ENCODE results near the gene UNC5A.

UNC5A gene

DNA sequence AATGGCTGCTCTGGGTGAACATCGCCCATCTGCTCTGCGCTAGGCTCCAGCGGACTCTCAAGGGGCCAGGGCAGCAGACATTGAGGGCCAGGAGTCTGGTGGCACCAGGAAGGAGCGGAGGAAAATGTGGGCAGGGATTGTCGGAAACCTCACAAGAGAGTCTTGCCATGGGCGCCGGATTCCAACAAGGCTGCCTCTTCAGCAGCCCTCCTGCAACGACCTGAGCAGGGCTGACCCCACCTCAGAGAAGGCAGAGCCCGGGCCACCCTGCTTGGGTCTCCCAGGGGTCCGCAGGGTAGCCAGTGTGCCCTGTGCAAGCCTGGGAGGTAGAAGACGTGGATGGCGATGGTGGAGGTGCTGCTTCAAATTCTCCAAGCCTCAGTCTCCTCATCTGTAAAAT is 11.4 kb upstream of the UNC5A start:
- Histone ChIP-seq H3K9ac (ENCODE audit: low read depth, low read length, poor library complexity) (no peak overlapping the region), H3K36me3 (replicated peaks in 1 of 2; ENCODE audit: control insufficient read depth in 2 of 2, insufficient read depth in 2 of 2, low read length in 2 of 2) (peaks cover 0 to 2% of the 10 kb centered on the region in 2 donors), H3K23ac (ENCODE audit: low read depth, low read length, poor library complexity) (no peak overlapping the region), H3K4me1 (ENCODE audit: control insufficient read depth in 2 of 2, insufficient read depth in 1 of 2, low read depth in 1 of 2, low read length in 2 of 2) (peaks cover 0 to 6% of the 10 kb centered on the region in 2 donors), H4K91ac (ENCODE audit: low read depth, low read length, poor library complexity) (no peak overlapping the region), H3K9me3 (replicated peaks in 1 of 2; ENCODE audit: control insufficient read depth in 2 of 2, insufficient read depth in 1 of 2, low read depth in 1 of 2, low read length in 2 of 2) (peaks cover 0 to 8% of the 10 kb centered on the region in 2 donors), H2BK120ac (ENCODE audit: low read depth, low read length) (peak overlapping the region; percentile 22), H3K14ac (ENCODE audit: low read length) (no peak overlapping the region), H2BK15ac (ENCODE audit: low read length) (no peak overlapping the region), H3K27ac (replicated peaks; ENCODE audit: low read length) (no peak overlapping the region), H3K4ac (ENCODE audit: low read length) (no peak overlapping the region), H3K27me3 (ENCODE audit: control insufficient read depth in 3 of 3, insufficient read depth in 3 of 3, low read depth in 1 of 3, low read length in 3 of 3) (peaks cover 0 to 53% (median 5%) of the 10 kb centered on the region in 3 experiments), H4K8ac (ENCODE audit: low read depth, low read length) (no peak overlapping the region), H3K4me3 (ENCODE audit: low read length in 2 of 2) (no peak overlapping the region), H3K4me2 (ENCODE audit: insufficient read depth, low read length, poor library complexity, severe bottlenecking) (no peak overlapping the region), H2AFZ (ENCODE audit: low read length) (no peak overlapping the region), H3K79me1 (ENCODE audit: low read depth, low read length) (no peaks in the 10 kb centered on the region), H2BK5ac (ENCODE audit: low read length) (no peak overlapping the region), H2BK12ac (ENCODE audit: low read length) (no peak overlapping the region), H3K18ac (ENCODE audit: low read length) (no peak overlapping the region), H2AK5ac (ENCODE audit: low read depth, low read length) (no peak overlapping the region)
- no peak for DNase-seq (ENCODE audit: low spot score)
- no CpG with 5 or more reads among the region's 12 CpGs for WGBS, 2 donors (ENCODE audit: extremely low coverage in 2 of 2, insufficient read length in 2 of 2, insufficient replicate concordance in 1 of 2)

DNA sequence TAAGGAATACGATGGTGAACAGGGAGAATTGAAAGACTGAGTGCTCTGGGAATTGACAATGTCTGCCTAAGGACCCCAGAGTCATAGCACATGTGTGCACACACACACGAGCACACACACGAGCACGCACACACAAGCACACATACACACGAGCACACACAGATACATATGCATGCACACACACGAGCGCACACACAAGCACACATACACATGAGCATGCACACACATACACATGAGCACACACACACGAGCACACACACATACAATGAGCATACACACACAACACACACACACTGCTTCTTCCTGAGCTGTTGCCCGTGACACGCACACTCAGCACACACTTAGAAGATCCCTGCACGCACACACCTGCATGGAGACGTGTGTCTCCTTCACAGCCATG is 10.9 kb upstream of the UNC5A start:
- no CpG with 5 or more reads among the region's 12 CpGs for WGBS, 2 donors (ENCODE audit: extremely low coverage in 2 of 2, insufficient read length in 2 of 2, insufficient replicate concordance in 1 of 2)
- Histone ChIP-seq H3K4me2 (ENCODE audit: insufficient read depth, low read length, poor library complexity, severe bottlenecking) (no peak overlapping the region), H2AFZ (ENCODE audit: low read length) (no peak overlapping the region), H3K27me3 (ENCODE audit: control insufficient read depth in 3 of 3, insufficient read depth in 3 of 3, low read depth in 1 of 3, low read length in 3 of 3) (peaks cover 0 to 52% (median 5%) of the 10 kb centered on the region in 3 experiments), H3K4ac (ENCODE audit: low read length) (no peak overlapping the region), H2BK12ac (ENCODE audit: low read length) (no peak overlapping the region), H3K14ac (ENCODE audit: low read length) (no peak overlapping the region), H4K91ac (ENCODE audit: low read depth, low read length, poor library complexity) (no peak overlapping the region), H2BK15ac (ENCODE audit: low read length) (no peak overlapping the region), H3K9ac (ENCODE audit: low read depth, low read length, poor library complexity) (peak overlapping the region; percentile 50), H3K4me1 (ENCODE audit: control insufficient read depth in 2 of 2, insufficient read depth in 1 of 2, low read depth in 1 of 2, low read length in 2 of 2) (peaks cover 0 to 5% of the 10 kb centered on the region in 2 donors), H2BK120ac (ENCODE audit: low read depth, low read length) (no peak overlapping the region), H3K9me3 (replicated peaks in 1 of 2; ENCODE audit: control insufficient read depth in 2 of 2, insufficient read depth in 1 of 2, low read depth in 1 of 2, low read length in 2 of 2) (peaks cover 0 to 8% of the 10 kb centered on the region in 2 donors), H3K4me3 (ENCODE audit: low read length in 2 of 2) (no peak overlapping the region), H3K79me1 (ENCODE audit: low read depth, low read length) (no peaks in the 10 kb centered on the region), H2AK5ac (ENCODE audit: low read depth, low read length) (no peak overlapping the region), H3K23ac (ENCODE audit: low read depth, low read length, poor library complexity) (no peak overlapping the region), H3K36me3 (replicated peaks in 1 of 2; ENCODE audit: control insufficient read depth in 2 of 2, insufficient read depth in 2 of 2, low read length in 2 of 2) (peaks cover 0 to 2% of the 10 kb centered on the region in 2 donors), H4K8ac (ENCODE audit: low read depth, low read length) (no peak overlapping the region), H3K27ac (replicated peaks; ENCODE audit: low read length) (no peak overlapping the region), H3K18ac (ENCODE audit: low read length) (no peak overlapping the region), H2BK5ac (ENCODE audit: low read length) (no peak overlapping the region)
- no peak for DNase-seq (ENCODE audit: low spot score)

DNA sequence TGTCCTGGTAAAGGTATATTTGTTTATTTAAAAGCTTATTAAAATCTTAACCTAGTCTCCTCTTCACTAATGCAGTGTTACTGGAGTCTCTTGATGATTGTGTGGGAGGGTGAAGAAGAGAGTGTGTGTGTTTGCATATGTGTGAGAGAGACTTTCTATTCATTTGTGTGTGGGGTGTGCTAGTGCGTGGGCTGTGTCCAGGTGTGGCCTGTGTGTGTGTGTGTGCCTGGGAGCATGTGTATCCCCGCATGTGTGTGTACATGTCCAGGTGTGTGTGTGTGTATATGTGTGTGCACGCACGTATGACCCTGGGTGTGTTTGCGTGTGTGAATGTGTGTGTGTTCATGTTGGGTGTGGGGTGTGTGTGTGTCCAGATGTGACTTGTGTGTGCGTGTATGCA is 10.3 kb upstream of the UNC5A start:
- peaks cover 0 to 5% of the 10 kb centered on the region in 2 donors for H3K4me1 ChIP-seq (ENCODE audit: control insufficient read depth in 2 of 2, insufficient read depth in 1 of 2, low read depth in 1 of 2, low read length in 2 of 2)
- H3K4me2 ChIP-seq (ENCODE audit: insufficient read depth, low read length, poor library complexity, severe bottlenecking): no peak overlapping the region
- no peak overlapping the region for H3K9ac ChIP-seq (ENCODE audit: low read depth, low read length, poor library complexity)
- no peak overlapping the region for H3K27ac ChIP-seq (replicated peaks; ENCODE audit: low read length)
- H3K18ac ChIP-seq (ENCODE audit: low read length): no peak overlapping the region
- no peak overlapping the region for H2BK15ac ChIP-seq (ENCODE audit: low read length)
- H3K4me3 ChIP-seq (ENCODE audit: low read length in 2 of 2): peak overlapping the region in 1 of 2 donors; percentile 37
- no peak overlapping the region for H2BK12ac ChIP-seq (ENCODE audit: low read length)
- H2AK5ac ChIP-seq (ENCODE audit: low read depth, low read length): no peak overlapping the region
- no peak overlapping the region for H2BK5ac ChIP-seq (ENCODE audit: low read length)
- no peak overlapping the region for H4K91ac ChIP-seq (ENCODE audit: low read depth, low read length, poor library complexity)
- no peak overlapping the region for H2AFZ ChIP-seq (ENCODE audit: low read length)
- H3K9me3 ChIP-seq (replicated peaks in 1 of 2; ENCODE audit: control insufficient read depth in 2 of 2, insufficient read depth in 1 of 2, low read depth in 1 of 2, low read length in 2 of 2): peaks cover 0 to 8% of the 10 kb centered on the region in 2 donors
- no CpG with 5 or more reads among the region's 6 CpGs for WGBS, 2 donors (ENCODE audit: extremely low coverage in 2 of 2, insufficient read length in 2 of 2, insufficient replicate concordance in 1 of 2)
- no peak for DNase-seq (ENCODE audit: low spot score)
- peaks cover 0 to 47% (median 5%) of the 10 kb centered on the region in 3 experiments for H3K27me3 ChIP-seq (ENCODE audit: control insufficient read depth in 3 of 3, insufficient read depth in 3 of 3, low read depth in 1 of 3, low read length in 3 of 3)
- H3K36me3 ChIP-seq (replicated peaks in 1 of 2; ENCODE audit: control insufficient read depth in 2 of 2, insufficient read depth in 2 of 2, low read length in 2 of 2): peaks cover 0 to 2% of the 10 kb centered on the region in 2 donors
- H3K79me1 ChIP-seq (ENCODE audit: low read depth, low read length): no peaks in the 10 kb centered on the region
- no peak overlapping the region for H4K8ac ChIP-seq (ENCODE audit: low read depth, low read length)
- H3K14ac ChIP-seq (ENCODE audit: low read length): no peak overlapping the region
- H3K4ac ChIP-seq (ENCODE audit: low read length): no peak overlapping the region
- H2BK120ac ChIP-seq (ENCODE audit: low read depth, low read length): no peak overlapping the region
- H3K23ac ChIP-seq (ENCODE audit: low read depth, low read length, poor library complexity): no peak overlapping the region

- no peak overlapping the region for H3K4me3 ChIP-seq (ENCODE audit: low read length in 2 of 2)
- no peak overlapping the region for H3K27ac ChIP-seq (replicated peaks; ENCODE audit: low read length)
- no peak overlapping the region for H3K4me2 ChIP-seq (ENCODE audit: insufficient read depth, low read length, poor library complexity, severe bottlenecking)
- no peak overlapping the region for H3K9ac ChIP-seq (ENCODE audit: low read depth, low read length, poor library complexity)
- H2AFZ ChIP-seq (ENCODE audit: low read length): no peak overlapping the region
- no peak overlapping the region for H4K8ac ChIP-seq (ENCODE audit: low read depth, low read length)
- H3K9me3 ChIP-seq (replicated peaks in 1 of 2; ENCODE audit: control insufficient read depth in 2 of 2, insufficient read depth in 1 of 2, low read depth in 1 of 2, low read length in 2 of 2): peaks cover 0 to 8% of the 10 kb centered on the region in 2 donors
- no peak overlapping the region for H3K4ac ChIP-seq (ENCODE audit: low read length)
- peaks cover 0 to 2% of the 10 kb centered on the region in 2 donors for H3K36me3 ChIP-seq (replicated peaks in 1 of 2; ENCODE audit: control insufficient read depth in 2 of 2, insufficient read depth in 2 of 2, low read length in 2 of 2)
- H3K79me1 ChIP-seq (ENCODE audit: low read depth, low read length): no peaks in the 10 kb centered on the region
- no peak overlapping the region for H3K23ac ChIP-seq (ENCODE audit: low read depth, low read length, poor library complexity)
- WGBS, 2 donors (ENCODE audit: extremely low coverage in 2 of 2, insufficient read length in 2 of 2, insufficient replicate concordance in 1 of 2): no CpG with 5 or more reads among the region's 8 CpGs
- H3K4me1 ChIP-seq (ENCODE audit: control insufficient read depth in 2 of 2, insufficient read depth in 1 of 2, low read depth in 1 of 2, low read length in 2 of 2): peaks cover 0 to 5% of the 10 kb centered on the region in 2 donors
- H4K91ac ChIP-seq (ENCODE audit: low read depth, low read length, poor library complexity): no peak overlapping the region
- H2BK5ac ChIP-seq (ENCODE audit: low read length): no peak overlapping the region
- no peak overlapping the region for H2BK12ac ChIP-seq (ENCODE audit: low read length)
- peaks cover 0 to 37% (median 14%) of the 10 kb centered on the region in 3 experiments for H3K27me3 ChIP-seq (ENCODE audit: control insufficient read depth in 3 of 3, insufficient read depth in 3 of 3, low read depth in 1 of 3, low read length in 3 of 3)
- no peak overlapping the region for H2BK15ac ChIP-seq (ENCODE audit: low read length)
- H3K14ac ChIP-seq (ENCODE audit: low read length): no peak overlapping the region
- H2BK120ac ChIP-seq (ENCODE audit: low read depth, low read length): no peak overlapping the region
- H3K18ac ChIP-seq (ENCODE audit: low read length): no peak overlapping the region
- H2AK5ac ChIP-seq (ENCODE audit: low read depth, low read length): no peak overlapping the region
- no peak for DNase-seq (ENCODE audit: low spot score)
These were observed 8.1 kb upstream of the UNC5A start for GRCh38 chr5:176802116-176802784.
